Testis (tissue), 2 donors: ENCODE results near the gene KIT.

Experiments used
- POLR2A ChIP-seq: fragments of 450-650 bp; IDR thresholded peaks from one replicate; pipeline ENCODE4 v1.6.1; 2017; ENCODE audit warnings: antibody characterized with exemption, mild to moderate bottlenecking, moderate library complexity
- TF ChIP-seq, protein P1 (sequence below), 3 experiments: fragments of 450-650 bp in 2 of 3; fragments of 200-600 bp in 1 of 3; sonication (generic) in 1 of 3; IDR thresholded peaks; one replicate each; pipeline ENCODE4 v1.5.1; 2016 to 2019; ENCODE audit warnings: antibody characterized with exemption in 3 of 3, mild to moderate bottlenecking in 2 of 3, moderate library complexity in 1 of 3

DNA sequence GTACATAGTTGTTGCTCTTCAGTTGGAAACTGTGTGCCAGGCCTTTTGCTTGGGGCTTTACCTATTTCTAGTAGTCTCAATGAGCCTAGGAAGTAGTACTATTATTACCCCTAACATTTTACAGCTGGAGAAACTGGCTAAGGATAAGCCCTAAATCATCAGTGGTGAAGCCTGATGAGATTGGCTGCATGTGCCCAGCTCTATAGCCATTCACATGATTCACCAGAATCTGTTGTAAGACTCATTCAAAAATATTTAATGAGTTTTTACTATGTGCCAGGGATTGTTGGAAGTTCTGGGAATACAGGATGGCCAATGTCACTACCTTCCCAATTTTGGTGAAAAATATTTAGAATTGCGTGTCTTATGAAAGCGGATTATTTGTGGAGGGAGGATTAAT, 2.8 kb downstream of the KIT start:
- no peak for TF ChIP-seq POLR2A
- TF ChIP-seq, protein P1, sequence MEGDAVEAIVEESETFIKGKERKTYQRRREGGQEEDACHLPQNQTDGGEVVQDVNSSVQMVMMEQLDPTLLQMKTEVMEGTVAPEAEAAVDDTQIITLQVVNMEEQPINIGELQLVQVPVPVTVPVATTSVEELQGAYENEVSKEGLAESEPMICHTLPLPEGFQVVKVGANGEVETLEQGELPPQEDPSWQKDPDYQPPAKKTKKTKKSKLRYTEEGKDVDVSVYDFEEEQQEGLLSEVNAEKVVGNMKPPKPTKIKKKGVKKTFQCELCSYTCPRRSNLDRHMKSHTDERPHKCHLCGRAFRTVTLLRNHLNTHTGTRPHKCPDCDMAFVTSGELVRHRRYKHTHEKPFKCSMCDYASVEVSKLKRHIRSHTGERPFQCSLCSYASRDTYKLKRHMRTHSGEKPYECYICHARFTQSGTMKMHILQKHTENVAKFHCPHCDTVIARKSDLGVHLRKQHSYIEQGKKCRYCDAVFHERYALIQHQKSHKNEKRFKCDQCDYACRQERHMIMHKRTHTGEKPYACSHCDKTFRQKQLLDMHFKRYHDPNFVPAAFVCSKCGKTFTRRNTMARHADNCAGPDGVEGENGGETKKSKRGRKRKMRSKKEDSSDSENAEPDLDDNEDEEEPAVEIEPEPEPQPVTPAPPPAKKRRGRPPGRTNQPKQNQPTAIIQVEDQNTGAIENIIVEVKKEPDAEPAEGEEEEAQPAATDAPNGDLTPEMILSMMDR (IDR thresholded peaks at IDR 0.05), result no peak
